H1 (cell line): Measurements from ENCODE around the gene CRCP. TPM values are rescaled to one million over a fixed set of nuclear protein-coding genes. Genes with fewer than 3 reads are reported as not detected.

Source experiments
- CTCF ChIA-PET: fragments of 300-600 bp; sonication (Branson Sonifier 250); formaldehyde crosslinking; loops from one replicate; lab custom pipeline; 2021; ENCODE audit not compliant: partially characterized antibody; lab: Charles Lee
- POLR2A ChIA-PET: fragments of 300-600 bp; sonication (Branson Sonifier 250); formaldehyde crosslinking; loops from one replicate; lab custom pipeline; 2021; ENCODE audit warnings: inconsistent platforms; ENCODE audit not compliant: partially characterized antibody; lab: Charles Lee
- DNase-seq, 2 experiments: peaks; one replicate each; pipeline versions ENCODE4 v3.0.0 to v3.0.0-alpha.2; 2010 to 2022; ENCODE audit warnings: low spot score in 2 of 2, low read depth in 1 of 2, mixed read lengths in 1 of 2
- FAIRE-seq: peaks from 2 replicates; lab custom pipeline; 2011; peaks lifted over from hg19 to GRCh38; lab: Jason Lieb, UNC
- H2AFZ ChIP-seq: 2 replicates; pipeline ENCODE4 v1.8.1; 2012; ENCODE audit warnings: low read length, inconsistent platforms
- H2AK5ac ChIP-seq: 2 replicates; pipeline ENCODE4 v1.6.1; 2013; ENCODE audit warnings: low read depth, low read length
- H2BK120ac ChIP-seq: replicated peaks from 2 replicates; pipeline ENCODE3; 2013; ENCODE audit warnings: low read depth, low read length, inconsistent platforms
- H2BK12ac ChIP-seq: 2 replicates; pipeline ENCODE4 v1.6.1; 2013; ENCODE audit warnings: low read depth, low read length
- H2BK15ac ChIP-seq: 2 replicates; pipeline ENCODE4 v1.6.1; 2013; ENCODE audit warnings: low read length
- H2BK20ac ChIP-seq: 2 replicates; pipeline ENCODE4 v1.6.1; 2013; ENCODE audit warnings: low read length
- H2BK5ac ChIP-seq: 2 replicates; pipeline ENCODE4 v1.6.1; 2013; ENCODE audit warnings: low read depth, low read length
- H3K14ac ChIP-seq: 2 replicates; pipeline ENCODE4 v1.6.1; 2013; ENCODE audit warnings: inconsistent platforms; ENCODE audit not compliant: insufficient read length
- H3K18ac ChIP-seq: 2 replicates; pipeline ENCODE4 v1.6.1; 2013; ENCODE audit warnings: low read length; ENCODE audit errors: extremely low read depth
- H3K23ac ChIP-seq: 2 replicates; pipeline ENCODE4 v1.6.1; 2013; ENCODE audit warnings: inconsistent platforms; ENCODE audit not compliant: insufficient read length
- H3K23me2 ChIP-seq: 2 replicates; pipeline ENCODE4 v1.6.1; 2013; ENCODE audit warnings: low read depth, low read length
- H3K27ac ChIP-seq: 2 replicates; pipeline ENCODE4 v1.6.1; 2011; ENCODE audit warnings: low read depth, low read length, inconsistent platforms
- H3K27me3 ChIP-seq, 4 experiments: replicated peaks in 1 of 4; 1 replicate in 1 of 4; 2 replicates in 3 of 4; pipeline versions ENCODE4 v1.6.1 to v1.8.1; 2011 to 2013; ENCODE audit warnings: low read length in 3 of 4, mild to moderate bottlenecking in 3 of 4, inconsistent platforms in 2 of 4, mixed read lengths in 2 of 4, moderate library complexity in 1 of 4; ENCODE audit not compliant: control insufficient read depth in 3 of 4, insufficient read depth in 3 of 4; ENCODE audit errors: extremely low read depth in 1 of 4
- H3K36me3 ChIP-seq, 4 experiments: 2 replicates each; pipeline versions ENCODE4 v1.6.1 to v1.8.1; 2011 to 2013; ENCODE audit warnings: mild to moderate bottlenecking in 4 of 4, low read length in 3 of 4, moderate library complexity in 2 of 4, control low read depth in 1 of 4, inconsistent platforms in 1 of 4; ENCODE audit not compliant: insufficient read depth in 4 of 4, control insufficient read depth in 2 of 4
- H3K4ac ChIP-seq: replicated peaks from 2 replicates; pipeline ENCODE3; 2013; ENCODE audit warnings: low read length, low read depth, mixed read lengths, inconsistent platforms; ENCODE audit not compliant: insufficient read length
- H3K4me1 ChIP-seq, 4 experiments: replicated peaks in 1 of 4; 1 replicate in 1 of 4; 2 replicates in 3 of 4; pipeline versions ENCODE4 v1.6.1 to v1.8.1; 2011 to 2013; ENCODE audit warnings: low read length in 3 of 4, inconsistent platforms in 2 of 4, mixed read lengths in 1 of 4; ENCODE audit not compliant: insufficient read depth in 4 of 4, control insufficient read depth in 3 of 4
- H3K4me2 ChIP-seq, 2 experiments: 2 replicates each; pipeline versions ENCODE4 v1.6.1 to v1.8.1; 2011 to 2013; ENCODE audit warnings: low read depth in 2 of 2, low read length in 2 of 2, control low read depth in 1 of 2, inconsistent platforms in 1 of 2, mild to moderate bottlenecking in 1 of 2; ENCODE audit not compliant: insufficient read depth in 1 of 2
- H3K4me3 ChIP-seq, 4 experiments: fragments of 200-600, 300-600 bp in 1 of 4; sonication (generic), shearing (Covaris generic), sonication (Bioruptor Twin) in 1 of 4; 2 replicates each; pipeline versions ENCODE4 v1.5.1 to v1.8.1; 2011 to 2016; ENCODE audit warnings: low read length in 4 of 4, low read depth in 3 of 4, control low read depth in 2 of 4, inconsistent platforms in 2 of 4, mild to moderate bottlenecking in 2 of 4, mixed read lengths in 1 of 4, moderate library complexity in 1 of 4; ENCODE audit not compliant: insufficient read depth in 2 of 4; ENCODE audit errors: extremely low read depth in 1 of 4
- H3K56ac ChIP-seq: replicated peaks from 2 replicates; pipeline ENCODE3; 2013; ENCODE audit warnings: low read depth, mild to moderate bottlenecking, mixed read lengths, low read length, inconsistent platforms; ENCODE audit not compliant: insufficient read length
- H3K79me1 ChIP-seq: 2 replicates; pipeline ENCODE4 v1.6.1; 2013; ENCODE audit warnings: low read depth, low read length, control low read depth
- H3K79me2 ChIP-seq, 2 experiments: 2 replicates each; pipeline versions ENCODE4 v1.6.1 to v1.8.1; 2012 to 2013; ENCODE audit warnings: low read length in 2 of 2, mild to moderate bottlenecking in 2 of 2, inconsistent platforms in 1 of 2; ENCODE audit not compliant: insufficient read depth in 2 of 2, control insufficient read depth in 1 of 2
- H3K9ac ChIP-seq, 4 experiments: replicated peaks in 1 of 4; 1 replicate in 1 of 4; 2 replicates in 3 of 4; pipeline versions ENCODE4 v1.6.1 to v1.8.1; 2011 to 2013; ENCODE audit warnings: low read depth in 3 of 4, low read length in 3 of 4, control low read depth in 2 of 4, mild to moderate bottlenecking in 2 of 4, moderate library complexity in 2 of 4, inconsistent platforms in 1 of 4; ENCODE audit errors: extremely low read depth in 1 of 4
- H3K9me3 ChIP-seq, 2 experiments: 2 replicates each; pipeline versions ENCODE4 v1.6.1 to v1.8.1; 2012 to 2013; ENCODE audit warnings: mild to moderate bottlenecking in 2 of 2, moderate library complexity in 2 of 2, control low read depth in 1 of 2, inconsistent platforms in 1 of 2, low read depth in 1 of 2, low read length in 1 of 2, mixed read lengths in 1 of 2; ENCODE audit not compliant: insufficient read depth in 2 of 2
- H4K20me1 ChIP-seq, 2 experiments: replicated peaks in 1 of 2; 2 replicates each; pipeline versions ENCODE3 to v1.8.1; 2011 to 2013; ENCODE audit warnings: inconsistent platforms in 2 of 2, low read length in 2 of 2, mild to moderate bottlenecking in 1 of 2; ENCODE audit not compliant: insufficient read depth in 2 of 2, control insufficient read depth in 1 of 2
- H4K5ac ChIP-seq: 2 replicates; pipeline ENCODE4 v1.6.1; 2013; ENCODE audit warnings: low read length, low read depth, mixed read lengths, inconsistent platforms; ENCODE audit not compliant: insufficient read length
- H4K8ac ChIP-seq: 2 replicates; pipeline ENCODE4 v1.8.0; 2013; ENCODE audit warnings: mild to moderate bottlenecking, moderate library complexity, low read length, inconsistent platforms; ENCODE audit not compliant: insufficient read depth; ENCODE audit errors: extremely low read depth
- H4K91ac ChIP-seq: replicated peaks from 2 replicates; pipeline ENCODE3; 2013; ENCODE audit warnings: low read length, mixed read lengths, inconsistent platforms; ENCODE audit not compliant: insufficient read length
- CBX8 ChIP-seq: fragments of 300-800, 300-1000 bp; sonication (generic); IDR thresholded peaks from 2 replicates; pipeline ENCODE4 v1.7.1; 2016; ENCODE audit warnings: low read depth, low read length, borderline replicate concordance
- CREB1 ChIP-seq: IDR thresholded peaks from 2 replicates; pipeline ENCODE4 v1.6.1; 2012; ENCODE audit warnings: inconsistent platforms
- GABPA ChIP-seq: IDR thresholded peaks from 2 replicates; pipeline ENCODE4 v1.6.1; 2011; ENCODE audit warnings: mild to moderate bottlenecking, low read length, moderate library complexity, borderline replicate concordance; ENCODE audit not compliant: insufficient read depth
- JUN ChIP-seq: IDR thresholded peaks from 2 replicates; pipeline ENCODE4 v1.6.1; 2011; ENCODE audit warnings: low read depth, mild to moderate bottlenecking, improper control_type of control experiment, low read length
- KDM1A ChIP-seq: fragments of 200-600, 300-600 bp; sonication (generic); IDR thresholded peaks from 2 replicates; pipeline ENCODE4 v1.7.1; 2016; ENCODE audit warnings: mild to moderate bottlenecking, low read length, borderline replicate concordance
- POLR2A ChIP-seq, 2 experiments: IDR thresholded peaks; 1 replicate in 1 of 2; 2 replicates in 1 of 2; pipeline ENCODE4 v1.6.1; 2011; ENCODE audit warnings: low read depth in 2 of 2, low read length in 2 of 2, mild to moderate bottlenecking in 2 of 2; ENCODE audit errors: control extremely low read depth in 1 of 2
- POLR2AphosphoS5 ChIP-seq: IDR thresholded peaks from 2 replicates; pipeline ENCODE4 v1.6.1; 2011; ENCODE audit warnings: low read depth, low read length
- RBBP5 ChIP-seq: IDR thresholded peaks from 2 replicates; pipeline ENCODE4 v1.7.1; 2012; ENCODE audit warnings: low read depth, mild to moderate bottlenecking, inconsistent platforms, low read length, moderate library complexity, borderline replicate concordance
- RFX5 ChIP-seq: IDR thresholded peaks from 2 replicates; pipeline ENCODE4 v1.6.1; 2011; ENCODE audit warnings: low read depth, low read length, improper control_type of control experiment, borderline replicate concordance
- SP4 ChIP-seq: IDR thresholded peaks from 2 replicates; pipeline ENCODE4 v1.6.1; 2012; ENCODE audit warnings: low read length, inconsistent platforms
- TAF7 ChIP-seq: optimal IDR thresholded peaks from 2 replicates; pipeline ENCODE3; 2011; ENCODE audit warnings: low read depth, mild to moderate bottlenecking, inconsistent platforms, low read length, moderate library complexity, borderline replicate concordance
- TBP ChIP-seq: IDR thresholded peaks from 2 replicates; pipeline ENCODE4 v1.6.1; 2011; ENCODE audit warnings: low read depth, low read length, improper control_type of control experiment
- TEAD4 ChIP-seq: IDR thresholded peaks from 2 replicates; pipeline ENCODE4 v1.6.1; 2012; ENCODE audit warnings: low read depth, low read length, inconsistent platforms, mixed read lengths
- ZNF274 ChIP-seq: IDR thresholded peaks from 2 replicates; pipeline ENCODE4 v1.7.0; 2012; ENCODE audit warnings: low read length, borderline replicate concordance; ENCODE audit errors: extremely low read depth
- whole genome bisulfite sequencing, 2 experiments: shearing (Covaris generic) in 1 of 2; methylation state at CpG; one replicate each; pipeline versions ENCODE4 v1.1.6 to v1.1.7; 2013 to 2015; ENCODE audit warnings: low lambda C conversion rate in 2 of 2, mixed read lengths in 2 of 2, inconsistent platforms in 1 of 2, low coverage in 1 of 2, missing lambda C conversion rate in 1 of 2; ENCODE audit not compliant: insufficient replicate concordance in 2 of 2, insufficient coverage in 1 of 2, insufficient read length in 1 of 2; ENCODE audit errors: extremely low coverage in 1 of 2, missing lambda C conversion rate in 1 of 2; 5-methylcytosine and 5-hydroxymethylcytosine counted together
- polyA plus RNA-seq, 7 experiments: library from polyadenylated mRNA; depleted of rRNA in 3 of 7; stranded (reverse) in 5 of 7; unstranded in 2 of 7; fragments of >200 nt in 5 of 7; fragments of 200-250 nt in 2 of 7; gene quantifications; 1 replicate in 5 of 7; 2 replicates in 1 of 7; 4 replicates in 1 of 7; pipeline versions ENCODE4 v1.2.1 to v1.2.3, GENCODE V29; 2011 to 2013; ENCODE audit warnings: missing spikeins in 2 of 7, mixed read lengths in 2 of 7
- total RNA-seq: library from RNA; stranded (reverse); fragmentation: NEBNext Ultra II Directional; extraction: Animal tissue kit (Norgen Biotek cat#: 25700); gene quantifications from 2 replicates; pipeline ENCODE4 v1.2.1, GENCODE V29; 2021
- TF ChIP-seq, protein P1 (sequence below): IDR thresholded peaks from 2 replicates; pipeline ENCODE4 v1.6.1; 2012; ENCODE audit warnings: inconsistent platforms

Gene CRCP
- total and polyA plus RNA-seq, 2 of the 8 experiments (the other 6 are each of a cell fraction or from before 2014, with no cell fraction given), result 15.0 to 29.3 TPM

GRCh38 chr7:66193146-66193725 is 78.6 kb downstream of the CRCP start:
- CTCF ChIA-PET, result interaction anchor here (0.6 to 1.6 kb wide), 3 partner anchors 9 to 52 kb away, joined by 3 read pairs; no protein-coding TSS in a partner anchor
- H2AFZ ChIP-seq, result no peak overlapping the region
- TF ChIP-seq, protein P1, sequence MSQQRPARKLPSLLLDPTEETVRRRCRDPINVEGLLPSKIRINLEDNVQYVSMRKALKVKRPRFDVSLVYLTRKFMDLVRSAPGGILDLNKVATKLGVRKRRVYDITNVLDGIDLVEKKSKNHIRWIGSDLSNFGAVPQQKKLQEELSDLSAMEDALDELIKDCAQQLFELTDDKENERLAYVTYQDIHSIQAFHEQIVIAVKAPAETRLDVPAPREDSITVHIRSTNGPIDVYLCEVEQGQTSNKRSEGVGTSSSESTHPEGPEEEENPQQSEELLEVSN, result no peak
- no peak for TF ChIP-seq TEAD4
- TF ChIP-seq RFX5, result no peak
- TF ChIP-seq RBBP5, result no peak
- TF ChIP-seq CREB1, result no peak
- no peak for TF ChIP-seq POLR2A (IDR thresholded peaks at IDR 0.05; ENCODE audit: control extremely low read depth in 1 of 2, low read depth in 2 of 2, low read length in 2 of 2)
- no peak for TF ChIP-seq GABPA
- no peak for TF ChIP-seq JUN
- no peak for TF ChIP-seq ZNF274
- TF ChIP-seq TAF7, result no peak
- TF ChIP-seq CBX8, result no peak
- no peak for TF ChIP-seq KDM1A
- no peak for TF ChIP-seq SP4
- TF ChIP-seq POLR2AphosphoS5, result no peak
- TF ChIP-seq TBP, result no peak

More at GRCh38 chr7:66193146-66193725, 78.6 kb downstream of the CRCP start:
- Histone ChIP-seq H2BK5ac (no peak overlapping the region), H3K4ac (no peak overlapping the region), H4K20me1 (no peaks in the 10 kb centered on the region), H2AK5ac (no peak overlapping the region), H3K79me2 (no peaks in the 10 kb centered on the region), H3K14ac (no peak overlapping the region), H3K18ac (no peak overlapping the region), H3K4me3 (no peak overlapping the region), H4K91ac (no peak overlapping the region), H3K23me2 (no peaks in the 10 kb centered on the region; the same call in 1 of the 2 replicates), H3K36me3 (no peaks in the 10 kb centered on the region), H2BK15ac (no peak overlapping the region), H3K27me3 (no peaks in the 10 kb centered on the region), H3K9me3 (no peaks in the 10 kb centered on the region), H3K4me2 (no peak overlapping the region), H3K79me1 (no peaks in the 10 kb centered on the region), H4K5ac (no peak overlapping the region), H3K56ac (no peak overlapping the region), H3K4me1 (no peaks in the 10 kb centered on the region), H3K9ac (no peak overlapping the region), H2BK12ac (no peak overlapping the region), H3K23ac (no peak overlapping the region), H2BK120ac (no peak overlapping the region), H4K8ac (no peak overlapping the region), H3K27ac (no peak overlapping the region), H2BK20ac (no peak overlapping the region)
- POLR2A ChIA-PET, result no interaction called here
- FAIRE-seq, result no peak
- DNase-seq, result no peak
- WGBS, 2 experiments, result 72 to 86% methylated on average over 1 to 2 of the region's 6 CpGs
